T1000 (cell line): Measurements from ENCODE around the gene ACY1.
"Not testable (repeated sequence)": the region's sequence is repeated elsewhere in the genome, so short reads cannot be mapped to it uniquely, and the experiment has no call there.

Experiments
- DNase-seq: peaks from one replicate; lab custom pipeline; 2025; ENCODE audit warnings: mixed read lengths; lab: John Stamatoyannopoulos, UW

ACY1 gene

GRCh38 chr3:52025453-52025852 is 42.1 kb downstream of the ACY1 start:
- no peak for DNase-seq

DNA sequence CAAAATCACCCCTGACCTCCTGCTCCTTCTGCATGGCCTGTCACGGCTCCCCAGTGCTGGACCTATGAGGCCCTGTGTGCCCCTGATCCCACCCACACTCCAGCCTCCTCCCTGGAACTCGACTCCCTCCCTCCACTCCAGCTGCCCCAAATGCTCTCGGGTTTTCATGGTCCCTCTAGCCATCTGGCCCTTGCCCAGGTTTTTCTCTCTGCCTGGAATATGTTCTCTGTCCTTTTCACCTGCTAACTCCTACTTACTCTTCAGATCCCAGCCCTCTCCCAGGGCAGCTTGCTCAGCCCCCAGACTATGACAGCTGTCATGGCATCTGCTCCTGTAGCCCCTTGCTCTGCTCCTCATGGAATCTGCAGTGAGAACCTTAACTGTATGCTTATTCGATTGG is 42.7 kb downstream of the ACY1 start:
- no peak for DNase-seq

- DNase-seq, result peak; percentile 25
These were observed 45.2 kb downstream of the ACY1 start for GRCh38 chr3:52028572-52028971.

- DNase-seq, result no peak
These were observed 45.7 kb downstream of the ACY1 start for GRCh38 chr3:52029053-52029452.

DNA sequence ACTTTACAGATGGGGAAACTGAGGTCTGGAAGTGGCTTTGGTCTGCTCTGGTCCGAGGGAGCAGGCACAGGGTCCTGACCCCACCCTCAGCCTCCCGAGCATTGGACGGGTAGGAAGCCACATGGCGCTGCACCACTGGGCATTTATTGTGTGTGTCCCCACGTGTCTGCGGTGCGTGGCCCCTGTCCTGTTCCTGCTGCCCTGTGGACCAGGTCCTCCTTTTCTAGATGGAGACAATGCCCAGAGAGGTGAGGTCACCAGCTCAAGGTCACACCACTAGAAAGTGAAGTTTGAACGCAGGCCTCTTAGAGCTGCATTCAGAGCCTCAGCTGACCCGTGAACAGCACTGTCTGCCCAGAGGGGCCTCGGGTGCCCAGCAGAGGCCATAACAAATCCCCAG is 46.2 kb downstream of the ACY1 start:
- no peak for DNase-seq

DNA sequence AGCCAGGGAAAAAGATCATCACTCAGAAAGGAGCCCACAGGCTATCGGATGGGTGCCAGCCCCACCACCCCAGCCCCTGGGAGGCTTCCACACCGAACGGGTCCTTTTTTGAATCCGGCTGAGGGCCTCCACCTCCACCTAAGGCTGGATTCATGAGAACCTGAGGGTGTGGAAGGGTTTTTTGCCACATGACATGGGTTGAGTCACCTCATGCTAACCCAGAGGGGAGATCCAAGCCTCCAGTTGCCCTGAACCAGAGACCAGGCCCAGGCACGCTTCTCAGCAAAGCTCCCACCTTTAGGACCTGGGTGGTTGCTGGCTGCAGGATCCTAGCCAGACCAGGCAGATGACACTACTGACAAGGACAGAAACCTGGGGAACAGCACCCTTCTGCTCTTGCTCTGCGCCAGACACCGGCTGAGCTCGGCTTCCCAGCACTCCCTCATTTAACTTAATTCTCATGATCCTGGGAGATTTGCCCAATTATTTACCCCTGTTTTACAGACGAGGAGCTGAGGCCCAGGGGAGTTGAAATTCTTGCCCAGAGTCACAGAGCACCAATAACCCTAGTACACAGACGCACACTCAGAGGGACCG is 47.5 kb downstream of the ACY1 start:
- DNase-seq, result no peak

- DNase-seq, result no peak
These were observed 48.6 kb downstream of the ACY1 start for GRCh38 chr3:52031896-52032295.

GRCh38 chr3:52032702-52033408 is 49.5 kb downstream of the ACY1 start:
- no peak for DNase-seq

DNA sequence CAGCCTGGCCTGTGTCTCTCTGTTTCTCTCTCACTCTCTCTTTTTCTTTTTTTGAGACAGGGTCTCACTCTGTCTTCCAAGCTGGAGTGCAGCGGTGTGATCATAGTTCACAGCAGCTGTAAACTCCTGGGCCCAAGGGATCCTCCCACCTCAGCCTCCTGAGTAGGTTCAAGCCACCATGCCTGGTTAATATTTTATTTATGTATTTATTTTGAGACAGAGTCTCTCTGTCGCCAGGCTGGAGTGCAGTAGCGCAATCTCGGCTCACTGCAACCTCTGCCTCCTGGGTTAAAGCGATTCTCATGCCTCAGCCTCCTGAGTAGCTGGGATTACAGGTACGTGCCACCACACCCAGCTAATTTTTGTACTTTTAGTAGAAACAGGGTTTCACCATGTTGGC is 50.4 kb downstream of the ACY1 start:
- DNase-seq, result not testable (repeated sequence)

GRCh38 chr3:52034212-52034611 is 50.9 kb downstream of the ACY1 start:
- no peak for DNase-seq

- no peak for DNase-seq
These were observed 51.3 kb downstream of the ACY1 start for GRCh38 chr3:52034651-52035050.

DNA sequence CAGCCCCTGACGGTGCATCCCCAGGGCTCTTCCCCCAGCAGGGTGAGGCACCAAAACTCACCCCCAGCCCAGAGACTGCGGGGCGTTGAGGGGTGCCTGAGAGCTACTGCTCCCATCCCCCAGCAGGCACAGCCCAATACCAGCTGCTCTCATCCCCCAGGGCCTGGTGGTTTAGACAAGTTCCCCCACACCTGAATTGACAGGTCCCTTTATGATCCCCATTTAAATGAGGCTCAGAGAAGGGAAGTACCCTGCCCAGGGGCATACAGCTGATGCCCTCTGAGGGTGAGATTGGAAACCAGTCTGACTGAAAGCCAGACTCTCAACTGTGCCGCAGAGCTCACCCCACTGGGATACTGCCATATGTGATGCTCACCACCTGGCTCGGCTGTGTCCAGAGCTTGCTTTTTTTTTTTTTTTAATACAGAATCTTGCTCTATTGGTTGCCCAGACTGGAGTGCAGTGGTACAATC is 52.9 kb downstream of the ACY1 start:
- no peak for DNase-seq

DNA sequence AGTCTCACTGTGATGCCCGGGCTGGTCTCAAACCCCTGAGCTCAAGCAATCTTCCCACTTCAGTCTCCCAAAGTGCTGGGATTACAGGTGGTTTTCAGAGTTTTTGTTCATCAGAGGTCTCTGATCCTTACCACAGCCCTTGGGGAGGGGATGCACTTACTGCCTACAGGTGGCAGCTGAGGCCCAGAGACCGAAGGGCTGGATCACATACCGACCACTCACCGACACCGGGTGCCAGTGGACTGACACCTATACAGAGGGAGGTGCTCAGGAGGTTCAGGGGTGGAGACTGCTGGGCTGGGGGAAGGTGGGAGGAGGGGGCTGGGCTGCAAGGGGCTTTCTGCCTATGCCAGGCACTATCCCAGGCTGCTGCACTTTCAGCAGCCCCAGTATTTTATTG is 53.5 kb downstream of the ACY1 start:
- DNase-seq, result no peak

DNA sequence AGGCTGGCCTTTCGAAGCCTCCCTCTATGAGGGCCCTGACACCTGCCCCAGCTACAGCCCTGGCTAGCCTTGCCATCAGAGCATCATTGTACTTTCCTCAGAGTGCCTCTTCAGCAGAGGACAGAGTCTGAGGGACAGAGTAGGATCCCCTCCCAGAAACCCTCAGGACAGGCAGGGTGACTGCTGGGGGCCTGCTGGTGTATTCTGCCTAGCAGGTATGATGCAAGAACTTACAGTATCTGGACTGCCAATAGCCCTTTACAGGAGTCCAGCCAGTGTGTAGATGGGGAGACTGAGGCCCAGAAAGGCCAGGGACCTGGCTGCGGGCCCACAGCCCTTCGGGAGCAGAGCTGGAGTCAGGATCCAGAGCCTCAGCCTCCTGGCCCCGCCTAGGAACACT is 54.0 kb downstream of the ACY1 start:
- DNase-seq, result no peak

GRCh38 chr3:52038227-52038626 is 54.9 kb downstream of the ACY1 start:
- no peak for DNase-seq
